Central memory CD4-positive, alpha-beta T cell (primary cell): ENCODE results near the gene MAP3K7.

Experiments
- DNase-seq: peaks from one replicate; pipeline ENCODE4 v3.0.0; 2022

MAP3K7 gene

DNA sequence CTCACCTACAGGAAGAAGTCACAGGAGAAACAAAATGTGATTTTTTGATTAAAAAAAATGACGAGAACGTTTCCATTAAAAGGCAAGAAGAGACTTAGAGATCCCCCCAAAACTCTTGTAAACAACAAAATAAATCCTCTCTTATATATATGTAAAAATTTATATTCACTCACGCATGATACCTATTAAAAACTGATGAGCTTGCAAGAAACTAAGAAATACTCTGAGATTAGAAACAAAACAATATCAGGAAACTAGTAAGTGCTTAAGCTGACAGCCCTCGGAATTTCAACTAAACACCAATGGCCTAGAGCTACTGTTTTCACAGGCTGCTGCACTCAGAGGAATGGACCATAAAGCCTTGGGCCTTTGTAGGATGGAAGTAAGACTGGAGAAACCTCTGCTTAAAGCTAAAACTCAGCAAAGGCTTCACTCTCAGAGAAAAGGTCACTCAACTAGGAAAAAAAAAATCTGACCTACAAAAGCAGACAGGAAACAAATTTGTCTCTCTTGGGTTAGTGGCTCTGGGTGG lies 63.0 kb downstream of the MAP3K7 start:
- no peak for DNase-seq

DNA sequence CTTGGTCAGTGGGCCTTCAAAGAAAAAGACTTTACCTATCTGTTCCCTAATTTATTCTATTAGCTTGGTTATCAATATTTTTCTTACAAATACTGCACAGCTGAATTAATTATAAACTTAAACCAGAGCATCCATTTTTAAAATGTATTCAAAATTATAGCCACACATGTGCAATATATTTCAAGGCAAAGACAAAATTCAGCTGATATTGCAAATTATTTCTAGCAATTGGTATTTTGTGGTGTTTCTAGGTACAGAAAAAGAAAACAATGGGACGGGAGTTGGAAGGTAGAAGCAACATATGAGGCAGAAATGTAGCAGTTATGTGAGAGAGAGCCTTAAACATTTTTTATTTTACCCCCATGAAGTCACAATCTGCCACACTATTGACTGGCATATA lies 64.9 kb downstream of the MAP3K7 start:
- no peak for DNase-seq

GRCh38 chr6:90516074-90516660 lies 70.7 kb downstream of the MAP3K7 start:
- DNase-seq, result no peak

DNA sequence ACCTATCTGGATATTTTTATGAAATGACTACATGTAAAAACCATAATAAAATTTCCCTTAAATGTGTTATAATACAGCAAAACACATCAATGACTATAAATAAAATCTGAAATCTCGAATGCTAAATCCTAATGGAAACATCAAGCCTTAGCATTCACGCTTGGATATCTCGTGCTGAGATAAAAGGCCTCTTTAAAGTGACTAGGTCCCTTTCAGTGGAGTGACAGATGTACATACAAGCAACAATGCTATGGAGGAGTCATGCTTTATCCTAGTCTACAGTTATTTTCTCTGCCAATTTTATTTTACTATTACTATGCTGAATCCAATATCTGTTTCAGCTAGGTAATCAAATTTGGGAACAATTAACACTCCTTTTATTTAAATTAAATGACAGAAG lies 72.4 kb downstream of the MAP3K7 start:
- no peak for DNase-seq

- no peak for DNase-seq
Measured at GRCh38 chr6:90508753-90509152, 78.1 kb downstream of the MAP3K7 start.

DNA sequence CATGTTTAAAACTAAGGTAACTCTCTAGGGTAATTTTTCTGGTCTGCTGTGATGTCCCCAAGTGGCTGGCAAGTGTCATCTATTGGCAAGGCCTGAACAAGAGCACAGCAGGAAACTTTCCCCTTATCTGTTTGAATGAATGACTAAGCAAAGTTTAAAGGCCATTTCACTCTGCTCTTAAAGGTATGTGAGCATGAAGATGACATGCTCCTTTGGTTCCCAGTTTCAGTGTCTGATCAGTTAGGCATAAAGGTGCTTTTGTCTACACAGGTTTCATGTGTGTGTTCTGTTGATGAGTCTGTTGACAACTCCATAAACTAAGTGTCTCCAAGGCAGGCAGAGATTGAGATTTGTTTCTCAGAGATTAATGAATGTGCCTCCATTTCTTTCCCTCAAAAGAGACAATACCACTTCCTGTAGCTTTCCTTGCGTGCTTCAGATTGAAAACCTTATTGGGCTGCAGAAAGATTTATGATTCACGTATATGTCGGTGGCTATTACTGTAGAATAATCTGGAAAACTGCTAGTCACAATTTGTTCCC lies 83.9 kb downstream of the MAP3K7 start:
- DNase-seq, result no peak

GRCh38 chr6:90502381-90502780 lies 84.5 kb downstream of the MAP3K7 start:
- no peak for DNase-seq

GRCh38 chr6:90500458-90500857 lies 86.4 kb downstream of the MAP3K7 start:
- DNase-seq, result no peak

DNA sequence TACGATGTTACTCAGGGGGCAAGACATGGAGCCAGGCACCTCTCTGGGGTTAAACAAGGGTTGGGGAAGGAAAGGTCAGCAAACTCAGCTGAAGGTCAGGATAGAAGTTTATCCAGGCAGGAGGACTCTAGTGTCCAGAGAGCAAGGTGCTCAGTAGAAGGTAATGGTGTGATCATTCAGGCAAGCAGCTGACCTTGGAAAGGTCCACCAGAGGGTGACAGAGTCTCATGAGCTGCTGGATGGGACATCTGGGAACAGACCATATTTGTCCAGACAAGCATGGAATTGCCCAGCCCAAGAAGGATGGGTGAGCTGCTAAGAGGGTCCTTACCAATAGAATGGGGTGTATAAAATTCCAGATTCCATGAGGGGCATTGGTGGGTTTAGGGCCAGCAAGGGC lies 89.5 kb downstream of the MAP3K7 start:
- no peak for DNase-seq

GRCh38 chr6:90496258-90497016 lies 90.4 kb downstream of the MAP3K7 start:
- DNase-seq, result no peak

DNA sequence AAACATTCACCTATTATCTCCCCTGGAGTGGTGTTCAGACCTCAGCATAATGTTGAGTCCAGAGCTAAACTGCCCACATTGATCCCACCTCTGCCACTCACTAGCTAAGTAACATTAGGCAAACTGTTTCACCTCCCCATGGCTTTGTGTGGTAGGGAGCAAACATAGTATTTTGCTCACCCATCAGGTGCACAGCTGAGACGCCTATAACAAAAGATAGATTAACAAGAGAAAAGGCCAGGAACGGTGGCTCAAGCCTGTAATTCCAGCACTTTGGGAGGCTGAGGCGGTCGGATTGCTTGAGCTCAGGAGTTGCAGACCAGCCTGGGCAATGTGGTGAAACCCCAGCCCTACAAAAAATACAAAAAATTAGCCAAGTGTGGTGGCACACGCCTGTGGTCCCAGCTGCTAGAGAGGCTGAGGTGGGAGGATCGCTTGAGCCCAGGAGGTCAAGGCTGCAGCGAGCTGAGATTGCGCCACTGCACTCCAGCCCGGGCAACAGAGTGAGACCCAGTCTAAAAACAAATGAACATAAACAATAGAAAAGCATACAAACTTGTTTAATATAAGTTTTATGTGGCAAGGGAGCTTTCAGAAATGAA lies 91.6 kb downstream of the MAP3K7 start:
- DNase-seq, result no peak

DNA sequence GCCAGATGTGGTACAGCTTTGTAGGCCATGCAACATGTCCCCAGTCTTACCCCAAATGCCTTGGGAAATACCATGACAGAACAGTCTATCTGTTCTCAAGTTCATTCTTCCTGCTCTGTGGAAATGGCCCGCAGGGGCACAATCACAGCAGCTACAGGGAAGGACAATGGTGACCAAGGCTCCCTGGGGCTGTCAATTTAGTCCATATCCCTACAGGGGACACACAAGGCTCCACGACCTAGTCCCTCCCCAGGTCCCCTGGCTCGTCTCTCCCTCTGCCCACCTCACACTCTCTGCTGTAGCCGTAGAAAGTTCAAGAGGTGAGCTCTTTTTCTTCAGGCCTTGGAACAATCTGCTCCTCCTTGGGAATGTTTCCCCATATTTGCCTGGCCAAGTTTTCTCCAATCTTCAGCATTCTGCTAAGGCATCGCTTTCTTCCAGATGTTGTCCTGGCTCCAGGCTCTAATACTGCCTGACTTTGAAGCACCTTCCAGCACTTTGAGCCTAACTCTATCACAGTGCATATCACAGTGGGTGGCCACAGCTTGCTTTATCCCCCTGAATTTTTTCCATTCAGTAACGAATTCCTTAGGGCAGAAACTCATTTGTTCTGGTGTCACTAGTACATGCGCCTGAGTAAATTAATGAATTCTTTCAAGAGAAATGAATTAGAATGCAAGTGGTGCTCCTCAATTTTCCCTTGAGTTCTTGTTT lies 92.6 kb downstream of the MAP3K7 start:
- DNase-seq, result no peak

DNA sequence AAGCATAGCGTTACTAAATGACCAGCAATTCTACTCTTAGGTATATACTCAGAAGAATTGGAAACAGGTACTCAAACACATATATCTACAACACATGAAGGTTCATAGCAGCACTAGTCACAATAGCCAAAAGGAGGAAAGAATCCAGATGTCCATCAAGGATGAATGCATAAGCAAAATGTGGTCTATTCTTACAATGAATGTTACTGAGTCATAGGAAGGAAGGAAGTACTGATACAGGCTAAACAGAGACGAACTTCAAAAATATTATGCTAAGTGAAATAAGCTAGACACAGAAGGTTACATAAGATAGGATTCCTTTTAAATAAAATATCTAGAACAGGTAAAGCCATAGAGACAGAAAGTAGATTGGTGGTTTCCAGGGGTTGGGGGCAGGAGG lies 93.5 kb downstream of the MAP3K7 start:
- DNase-seq, result no peak

DNA sequence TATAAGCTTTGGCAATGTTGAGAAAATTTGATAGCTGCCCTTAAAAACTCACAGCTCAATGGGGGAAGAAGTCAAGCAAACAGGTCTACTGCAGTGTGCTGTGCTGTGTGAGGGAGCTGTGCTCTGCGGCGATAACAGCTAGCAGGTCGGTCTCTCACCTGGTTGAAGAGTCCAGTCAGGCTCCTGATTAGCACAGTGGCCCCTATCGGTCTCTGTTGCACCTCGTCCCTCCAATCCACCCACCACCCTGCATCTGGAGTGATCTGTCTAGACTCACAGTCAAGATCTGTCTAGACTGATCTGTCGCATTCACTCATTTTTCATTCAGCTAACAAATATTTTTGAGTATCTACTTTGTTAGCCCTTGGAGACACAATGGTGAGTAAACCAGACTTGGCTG lies 94.1 kb downstream of the MAP3K7 start:
- DNase-seq, result no peak

DNA sequence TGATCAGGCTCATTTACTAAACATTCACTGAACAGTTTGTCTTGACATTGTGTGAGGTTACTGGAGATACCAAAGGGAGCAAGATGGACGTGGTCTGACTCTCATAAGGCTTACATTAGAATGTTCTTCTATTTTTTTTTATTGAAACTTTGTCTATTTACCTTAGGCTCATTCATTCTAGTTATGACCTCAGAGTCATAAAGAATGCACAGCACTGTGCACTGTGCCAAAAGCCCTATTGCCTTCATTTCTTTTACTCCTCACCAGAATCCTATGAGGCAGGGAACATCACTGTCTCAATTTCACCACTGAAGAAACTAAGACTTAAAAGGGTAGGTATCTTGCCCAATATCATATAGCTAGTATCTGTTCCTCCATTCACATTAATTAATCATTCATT lies 94.5 kb downstream of the MAP3K7 start:
- no peak for DNase-seq

- no peak for DNase-seq
Measured at GRCh38 chr6:90490030-90490716, 96.7 kb downstream of the MAP3K7 start.

DNA sequence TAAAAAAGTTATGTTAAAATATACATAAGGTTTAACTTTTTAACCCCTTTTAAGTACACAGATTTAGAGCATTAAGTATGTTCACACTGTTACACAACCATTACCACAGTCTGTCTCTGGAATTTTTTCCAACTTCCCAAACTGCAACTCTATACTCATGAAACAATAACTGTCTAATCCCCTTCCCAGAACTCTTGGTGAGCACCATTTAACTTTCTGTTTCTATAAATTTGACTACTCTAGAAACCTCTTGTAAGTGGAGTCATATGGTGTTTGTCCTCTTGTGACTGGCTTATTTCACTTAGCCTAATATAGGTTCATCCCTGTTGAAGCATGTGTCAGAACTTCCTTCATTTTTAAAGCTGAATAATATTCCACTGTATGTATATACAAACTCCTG lies 98.1 kb downstream of the MAP3K7 start:
- DNase-seq, result no peak

GRCh38 chr6:90485635-90486277 lies 101.1 kb downstream of the MAP3K7 start:
- DNase-seq, result no peak

DNA sequence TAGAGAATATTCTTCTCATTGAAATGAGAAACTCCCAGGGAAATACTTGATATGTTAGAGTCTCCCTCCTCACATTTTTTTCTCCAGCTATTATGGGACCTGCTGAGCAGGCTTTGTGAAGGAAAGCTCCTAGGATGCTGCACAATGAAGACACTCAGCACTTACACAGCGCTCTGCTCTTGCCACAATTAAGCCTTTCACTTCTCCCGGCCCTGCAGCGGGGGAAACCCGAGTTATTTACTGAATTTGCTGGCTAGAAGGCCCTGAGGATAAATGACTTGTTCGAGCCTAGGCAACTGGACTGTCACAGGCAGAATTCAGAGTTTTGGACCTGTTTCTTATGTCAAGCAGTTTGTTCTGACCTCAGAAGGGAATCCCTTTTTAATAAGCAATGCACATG lies 102.0 kb downstream of the MAP3K7 start:
- no peak for DNase-seq

- DNase-seq, result no peak
Measured at GRCh38 chr6:90484385-90484784, 102.5 kb downstream of the MAP3K7 start.

- no peak for DNase-seq
Measured at GRCh38 chr6:90483956-90484355, 102.9 kb downstream of the MAP3K7 start.
